Astrocyte of the cerebellum (primary cell): ENCODE data around the gene YPEL2.

Source experiments
- DNase-seq: peaks from one replicate; pipeline ENCODE4 v3.0.0-alpha.2; 2011; ENCODE audit warnings: low read depth
- H3K4me3 ChIP-seq: 2 replicates; pipeline ENCODE4 v1.5.1; 2011; ENCODE audit warnings: mild to moderate bottlenecking, low read depth, low read length, moderate library complexity
- CTCF ChIP-seq: IDR thresholded peaks from 2 replicates; pipeline ENCODE4 v1.5.1; 2012; ENCODE audit warnings: low read length, low read depth, moderate library complexity, mild to moderate bottlenecking; ENCODE audit errors: missing control alignments
- in situ Hi-C: cut with HindIII; loops from 2 replicates; pipeline ENCODE4 v1.10.0; 2017; ENCODE audit warnings: low sequenced_read_pairs

The YPEL2 gene

GRCh38 chr17:59367657-59368045, 36.2 kb downstream of the YPEL2 start:
- in situ Hi-C loops = loop anchor here (10.0 kb wide), 1 partner anchor 93 kb away; no protein-coding TSS in a partner anchor
- no peak for DNase-seq
- H3K4me3 ChIP-seq = no peak overlapping the region
- TF ChIP-seq CTCF = no peak

GRCh38 chr17:59368218-59368857, 36.9 kb downstream of the YPEL2 start:
- TF ChIP-seq CTCF = no peak
- DNase-seq = no peak
- in situ Hi-C loops = loop anchor here (10.0 kb wide), 1 partner anchor 94 kb away; no protein-coding TSS in a partner anchor
- H3K4me3 ChIP-seq = no peak overlapping the region

GRCh38 chr17:59369031-59369975, 37.8 kb downstream of the YPEL2 start:
- no peak for TF ChIP-seq CTCF
- in situ Hi-C loops = loop anchor here (10.0 kb wide), 1 partner anchor 95 kb away; no protein-coding TSS in a partner anchor
- H3K4me3 ChIP-seq = no peak overlapping the region
- DNase-seq = peak; percentile 74

- in situ Hi-C loops = no loop called here
- no peak overlapping the region for H3K4me3 ChIP-seq
- DNase-seq = no peak
- no peak for TF ChIP-seq CTCF
Observed at GRCh38 chr17:59370593-59371299, 39.3 kb downstream of the YPEL2 start.

GRCh38 chr17:59371416-59372100, 40.1 kb downstream of the YPEL2 start:
- H3K4me3 ChIP-seq = no peak overlapping the region
- TF ChIP-seq CTCF = no peak
- in situ Hi-C loops = no loop called here
- DNase-seq = no peak

- TF ChIP-seq CTCF = no peak
- no peak overlapping the region for H3K4me3 ChIP-seq
- in situ Hi-C loops = no loop called here
- no peak for DNase-seq
Observed at GRCh38 chr17:59372138-59372751, 40.8 kb downstream of the YPEL2 start.
